Measurements from ENCODE around the gene RGS14.
A peak's percentile ranks its signal among the peaks of the same experiment; 100 is the strongest.

The RGS14 gene

GRCh38 chr5:177393990-177394389, 36.3 kb downstream of the RGS14 start:
- Histone ChIP-seq H3K4me3 (no peak overlapping the region), H3K9me3 (replicated peaks in 1 of 11) (no peaks in the 10 kb centered on the region), H3K27ac (peak overlapping the region in 9 of 11 experiments; percentile 39 to 77 (median 63); a peak in 16 of 22 replicates), H3K36me3 (no peaks in the 10 kb centered on the region), H3K4me2 (peak overlapping the region; percentile 59 to 85 (median 81)), H3K27me3 (no peaks in the 10 kb centered on the region), H3K4me1 (peaks cover 40 to 54% (median 50%) of the 10 kb centered on the region in 10 experiments), H3K9ac (peak overlapping the region in 8 of 11 experiments; percentile 14 to 64 (median 46); a peak in 7 of 22 replicates), H4K20me1 (peaks cover 0 to 13% (median 0%) of the 10 kb centered on the region in 11 experiments; a peak in 2 of 22 replicates)
- TF ChIP-seq Cebpa-rat (IDR thresholded peaks at IDR 0.05): no peak

- no peaks in the 10 kb centered on the region for H3K9me3 ChIP-seq (replicated peaks in 1 of 11)
- H3K27me3 ChIP-seq: peaks cover 5 to 11% (median 9%) of the 10 kb centered on the region in 11 experiments; a peak in 19 of 22 replicates
- H4K20me1 ChIP-seq: peaks cover 0 to under 1% (median 0%) of the 10 kb centered on the region in 11 experiments; a peak in 1 of 22 replicates
- H3K4me2 ChIP-seq: no peak overlapping the region
- no peak overlapping the region for H3K27ac ChIP-seq
- H3K4me1 ChIP-seq: peaks cover 24 to 45% (median 39%) of the 10 kb centered on the region in 10 experiments
- H3K36me3 ChIP-seq: no peaks in the 10 kb centered on the region
- TF ChIP-seq Cebpa-rat (IDR thresholded peaks at IDR 0.05): no peak
- no peak overlapping the region for H3K9ac ChIP-seq
- H3K4me3 ChIP-seq: no peak overlapping the region
These were observed 38.4 kb downstream of the RGS14 start for GRCh38 chr5:177396078-177396477.

- Histone ChIP-seq H3K4me3 (no peak overlapping the region), H3K9ac (no peak overlapping the region), H4K20me1 (peaks cover 0 to 5% (median 0%) of the 10 kb centered on the region in 11 experiments; a peak in 1 of 22 replicates), H3K4me1 (peaks cover 27 to 44% (median 39%) of the 10 kb centered on the region in 10 experiments), H3K9me3 (replicated peaks in 1 of 11) (no peaks in the 10 kb centered on the region), H3K27ac (no peak overlapping the region), H3K36me3 (no peaks in the 10 kb centered on the region), H3K27me3 (peaks cover 13 to 18% (median 17%) of the 10 kb centered on the region in 11 experiments), H3K4me2 (no peak overlapping the region)
- TF ChIP-seq Cebpa-rat (IDR thresholded peaks at IDR 0.05): no peak
These were observed 39.1 kb downstream of the RGS14 start for GRCh38 chr5:177396807-177397206.

GRCh38 chr5:177397875-177398390, 40.2 kb downstream of the RGS14 start:
- H3K27me3 ChIP-seq: peaks cover 24 to 29% (median 28%) of the 10 kb centered on the region in 11 experiments
- peaks cover 0 to 16% (median 0%) of the 10 kb centered on the region in 11 experiments; a peak in 2 of 22 replicates for H4K20me1 ChIP-seq
- no peak overlapping the region for H3K9ac ChIP-seq

GRCh38 chr5:177399997-177400868, 42.5 kb downstream of the RGS14 start, which contains the start of gene PFN3:
PFN3 (minus strand) TSS chr5:177400661; CDS start chr5:177400576, 85 bp downstream.
- Histone ChIP-seq H3K4me3 (no peak within 1 kb of the TSS), H3K9ac (peak within 1 kb of the TSS in 2 of 11 experiments; percentile 29 to 36; a peak in 2 of 22 replicates), H3K9me3 (replicated peaks in 1 of 11) (no peaks in the 10 kb centered on the region), H3K27ac (no peak within 1 kb of the TSS), H3K4me1 (peaks cover 31 to 54% (median 49%) of the 10 kb centered on the region in 10 experiments), H4K20me1 (peaks cover 0 to 22% (median 0%) of the 10 kb centered on the region in 11 experiments; a peak in 2 of 22 replicates), H3K4me2 (peak within 1 kb of the TSS in 10 of 11 experiments; percentile 3 to 100 (median 68); a peak in 19 of 22 replicates), H3K36me3 (no peaks in the 10 kb centered on the region), H3K27me3 (peaks cover 31 to 41% (median 38%) of the 10 kb centered on the region in 11 experiments)
- TF ChIP-seq Cebpa-rat (IDR thresholded peaks at IDR 0.05): no peak

More at GRCh38 chr5:177397875-177398390, 40.2 kb downstream of the RGS14 start:
- H3K4me3 ChIP-seq: no peak overlapping the region
- H3K9me3 ChIP-seq (replicated peaks in 1 of 11): no peaks in the 10 kb centered on the region
- H3K36me3 ChIP-seq: no peaks in the 10 kb centered on the region
- no peak overlapping the region for H3K4me2 ChIP-seq
- H3K4me1 ChIP-seq: peaks cover 30 to 45% (median 41%) of the 10 kb centered on the region in 10 experiments
- no peak overlapping the region for H3K27ac ChIP-seq
- TF ChIP-seq Cebpa-rat (IDR thresholded peaks at IDR 0.05): no peak

- H3K36me3 ChIP-seq: no peaks in the 10 kb centered on the region
- peak overlapping the region in 10 of 11 experiments; percentile 23 to 82 (median 73); a peak in 12 of 22 replicates for H3K9ac ChIP-seq
- H4K20me1 ChIP-seq: peaks cover 0 to 22% (median 0%) of the 10 kb centered on the region in 11 experiments; a peak in 2 of 22 replicates
- H3K4me1 ChIP-seq: peaks cover 42 to 68% (median 62%) of the 10 kb centered on the region in 10 experiments
- no peak overlapping the region for H3K27ac ChIP-seq
- no peak for TF ChIP-seq Cebpa-rat (IDR thresholded peaks at IDR 0.05)
- H3K4me3 ChIP-seq: peak overlapping the region; percentile 57 to 75 (median 66)
- H3K27me3 ChIP-seq: peaks cover 31 to 41% (median 38%) of the 10 kb centered on the region in 11 experiments
- H3K4me2 ChIP-seq: peak overlapping the region; percentile 97 to 100 (median 99)
- H3K9me3 ChIP-seq (replicated peaks in 1 of 11): no peaks in the 10 kb centered on the region
These were observed 44.7 kb downstream of the RGS14 start for GRCh38 chr5:177402271-177403043.

GRCh38 chr5:177403102-177403791, 45.5 kb downstream of the RGS14 start:
- H3K27ac ChIP-seq: peak overlapping the region in 4 of 11 experiments; percentile 9 to 69 (median 60); a peak in 6 of 22 replicates
- peak overlapping the region; percentile 57 to 75 (median 66) for H3K4me3 ChIP-seq
- TF ChIP-seq Cebpa-rat (IDR thresholded peaks at IDR 0.05): no peak
- peaks cover 31 to 41% (median 38%) of the 10 kb centered on the region in 11 experiments for H3K27me3 ChIP-seq
- peaks cover 42 to 68% (median 62%) of the 10 kb centered on the region in 10 experiments for H3K4me1 ChIP-seq
- peaks cover 0 to 22% (median 0%) of the 10 kb centered on the region in 11 experiments; a peak in 2 of 22 replicates for H4K20me1 ChIP-seq
- peak overlapping the region; percentile 23 to 82 (median 72); a peak in 21 of 22 replicates for H3K9ac ChIP-seq
- no peaks in the 10 kb centered on the region for H3K9me3 ChIP-seq (replicated peaks in 1 of 11)
- H3K4me2 ChIP-seq: peak overlapping the region; percentile 97 to 100 (median 99)
- no peaks in the 10 kb centered on the region for H3K36me3 ChIP-seq

All from BLaER1 treated with 17β-estradiol and CSF1 and Interleukin-3, amounts not matched to agents 10 nM and 100 nM (cell line).